ENCODE measurements around the gene ZNF148.
"Not testable (repeated sequence)": the region's sequence is repeated elsewhere in the genome, so short reads cannot be mapped to it uniquely, and the experiment has no call there.

Gene ZNF148

GRCh38 chr3:125374996-125375941 is at the start of gene ZNF148:
Gene ZNF148 (minus strand): TSS chr3:125375325. CDS start chr3:125313640, 61,685 bp downstream.
- peak; percentile 94 for DNase-seq

GRCh38 chr3:125418306-125418705 is 43.2 kb upstream of the ZNF148 start:
- no peak for DNase-seq

- DNase-seq: no peak
Measured at GRCh38 chr3:125416235-125416634, 41.1 kb upstream of the ZNF148 start.

GRCh38 chr3:125414669-125415068 is 39.5 kb upstream of the ZNF148 start:
- no peak for DNase-seq

GRCh38 chr3:125410922-125411321 is 35.8 kb upstream of the ZNF148 start:
- DNase-seq: no peak

GRCh38 chr3:125406070-125406469 is 30.9 kb upstream of the ZNF148 start:
- DNase-seq: no peak

- DNase-seq: not testable (repeated sequence)
Measured at GRCh38 chr3:125405515-125405914, 30.4 kb upstream of the ZNF148 start.

GRCh38 chr3:125403789-125404188 is 28.7 kb upstream of the ZNF148 start:
- DNase-seq: no peak

GRCh38 chr3:125402639-125403038 is 27.5 kb upstream of the ZNF148 start:
- DNase-seq: no peak

- no peak for DNase-seq
Measured at GRCh38 chr3:125401402-125401801, 26.3 kb upstream of the ZNF148 start.

- DNase-seq: no peak
Measured at GRCh38 chr3:125398952-125399351, 23.8 kb upstream of the ZNF148 start.

- no peak for DNase-seq
Measured at GRCh38 chr3:125395091-125395490, 20.0 kb upstream of the ZNF148 start.

- DNase-seq: no peak
Measured at GRCh38 chr3:125394406-125394805, 19.3 kb upstream of the ZNF148 start.

GRCh38 chr3:125389282-125389681 is 14.2 kb upstream of the ZNF148 start:
- DNase-seq: no peak

GRCh38 chr3:125388369-125388768 is 13.2 kb upstream of the ZNF148 start:
- DNase-seq: not testable (repeated sequence)

GRCh38 chr3:125386811-125387210 is 11.7 kb upstream of the ZNF148 start:
- no peak for DNase-seq

GRCh38 chr3:125383744-125384143 is 8.6 kb upstream of the ZNF148 start:
- no peak for DNase-seq

- DNase-seq: no peak
Measured at GRCh38 chr3:125382298-125382697, 7.2 kb upstream of the ZNF148 start.

- peak; percentile 28 for DNase-seq
Measured at GRCh38 chr3:125381743-125382142, 6.6 kb upstream of the ZNF148 start.

GRCh38 chr3:125381314-125381713 is 6.2 kb upstream of the ZNF148 start:
- no peak for DNase-seq

GRCh38 chr3:125379483-125379882 is 4.4 kb upstream of the ZNF148 start:
- DNase-seq: no peak

GRCh38 chr3:125378762-125379161 is 3.6 kb upstream of the ZNF148 start:
- no peak for DNase-seq

- no peak for DNase-seq
Measured at GRCh38 chr3:125375950-125376679, 990 bp upstream of the ZNF148 start.

GRCh38 chr3:125374501-125374995 is 577 bp downstream of the ZNF148 start:
- peak; percentile 33 for DNase-seq

Measured in CD4-positive, alpha-beta T cell treated with Interleukin-6 for 4 hours (primary cell).